ENCODE data around the gene ELAVL1.

The ELAVL1 gene

DNA sequence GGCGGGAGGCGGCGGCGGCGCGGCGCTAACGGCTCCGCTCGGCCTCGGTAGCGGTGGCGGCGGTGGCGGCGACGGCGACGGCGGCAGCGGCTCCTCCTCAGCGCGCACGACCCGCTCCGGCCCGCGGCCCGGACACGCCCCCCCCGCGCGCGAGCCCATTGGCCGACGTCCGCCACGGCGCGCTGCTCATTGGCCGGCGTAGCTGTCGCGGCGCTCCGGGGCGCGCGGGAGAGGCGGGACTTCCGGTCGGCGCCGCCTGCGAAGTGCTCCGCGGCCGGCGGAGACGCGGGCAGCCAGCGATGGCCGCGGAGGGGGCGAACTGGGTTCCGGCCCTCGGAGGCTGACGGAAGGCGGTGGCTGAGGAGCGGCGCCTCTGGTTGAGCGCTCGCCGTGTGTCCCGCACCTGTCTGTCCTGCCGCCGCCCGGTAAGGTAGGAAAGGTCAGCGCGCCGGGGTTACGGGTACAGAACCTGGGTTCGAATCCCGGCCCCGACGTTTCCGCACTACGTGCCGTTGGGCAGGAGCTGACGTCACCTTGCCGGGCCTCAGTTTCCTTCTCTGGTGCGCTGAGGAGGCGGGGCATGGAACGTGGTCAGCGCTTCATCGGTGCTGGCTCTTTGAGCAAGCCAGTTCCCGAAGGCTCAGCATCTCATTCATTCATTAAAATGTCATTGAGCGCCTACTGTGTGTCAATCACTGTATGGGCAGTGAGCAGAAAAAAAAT lies at the start of gene ELAVL1:
TSS of gene ELAVL1 (minus strand) at position 108 of the 723 bp plus-strand sequence. CDS start 13,826 bp downstream, outside the sequence.
- TF ChIP-seq, protein P1, sequence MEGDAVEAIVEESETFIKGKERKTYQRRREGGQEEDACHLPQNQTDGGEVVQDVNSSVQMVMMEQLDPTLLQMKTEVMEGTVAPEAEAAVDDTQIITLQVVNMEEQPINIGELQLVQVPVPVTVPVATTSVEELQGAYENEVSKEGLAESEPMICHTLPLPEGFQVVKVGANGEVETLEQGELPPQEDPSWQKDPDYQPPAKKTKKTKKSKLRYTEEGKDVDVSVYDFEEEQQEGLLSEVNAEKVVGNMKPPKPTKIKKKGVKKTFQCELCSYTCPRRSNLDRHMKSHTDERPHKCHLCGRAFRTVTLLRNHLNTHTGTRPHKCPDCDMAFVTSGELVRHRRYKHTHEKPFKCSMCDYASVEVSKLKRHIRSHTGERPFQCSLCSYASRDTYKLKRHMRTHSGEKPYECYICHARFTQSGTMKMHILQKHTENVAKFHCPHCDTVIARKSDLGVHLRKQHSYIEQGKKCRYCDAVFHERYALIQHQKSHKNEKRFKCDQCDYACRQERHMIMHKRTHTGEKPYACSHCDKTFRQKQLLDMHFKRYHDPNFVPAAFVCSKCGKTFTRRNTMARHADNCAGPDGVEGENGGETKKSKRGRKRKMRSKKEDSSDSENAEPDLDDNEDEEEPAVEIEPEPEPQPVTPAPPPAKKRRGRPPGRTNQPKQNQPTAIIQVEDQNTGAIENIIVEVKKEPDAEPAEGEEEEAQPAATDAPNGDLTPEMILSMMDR (IDR thresholded peaks at IDR 0.05; ENCODE audit: control insufficient read depth, extremely low read depth, insufficient read depth) = no peak
- peak within 1 kb of the TSS; percentile 83 for H3K4me3 ChIP-seq (ENCODE audit: low read depth, low read length)
- DNase-seq (ENCODE audit: low read depth) = no peak

- no peak for DNase-seq (ENCODE audit: low read depth)
- TF ChIP-seq, protein P1 (IDR thresholded peaks at IDR 0.05; ENCODE audit: control insufficient read depth, extremely low read depth, insufficient read depth) = no peak
- no peak overlapping the region for H3K4me3 ChIP-seq (ENCODE audit: low read depth, low read length)
Measured at GRCh38 chr19:8054169-8054568, 48.7 kb upstream of the ELAVL1 start.

- no peak for DNase-seq (ENCODE audit: low read depth)
- TF ChIP-seq, protein P1 (IDR thresholded peaks at IDR 0.05; ENCODE audit: control insufficient read depth, extremely low read depth, insufficient read depth) = no peak
- no peak within 1 kb of the TSS for H3K4me3 ChIP-seq (ENCODE audit: low read depth, low read length)
Measured at GRCh38 chr19:8052464-8052859, 47.0 kb upstream of the ELAVL1 start, which contains the start of gene CCL25. Gene CCL25, plus strand, starts transcription at chr19:8052760. Its CDS starts 290 bp downstream, at chr19:8053050.

GRCh38 chr19:8050274-8051096 lies 45.0 kb upstream of the ELAVL1 start:
- H3K4me3 ChIP-seq (ENCODE audit: low read depth, low read length) = no peak overlapping the region
- DNase-seq (ENCODE audit: low read depth) = no peak
- TF ChIP-seq, protein P1 (IDR thresholded peaks at IDR 0.05; ENCODE audit: control insufficient read depth, extremely low read depth, insufficient read depth) = no peak

GRCh38 chr19:8046569-8047165 lies 41.2 kb upstream of the ELAVL1 start:
- TF ChIP-seq, protein P1 (IDR thresholded peaks at IDR 0.05; ENCODE audit: control insufficient read depth, extremely low read depth, insufficient read depth) = no peak
- H3K4me3 ChIP-seq (ENCODE audit: low read depth, low read length) = no peak overlapping the region
- DNase-seq (ENCODE audit: low read depth) = no peak

DNA sequence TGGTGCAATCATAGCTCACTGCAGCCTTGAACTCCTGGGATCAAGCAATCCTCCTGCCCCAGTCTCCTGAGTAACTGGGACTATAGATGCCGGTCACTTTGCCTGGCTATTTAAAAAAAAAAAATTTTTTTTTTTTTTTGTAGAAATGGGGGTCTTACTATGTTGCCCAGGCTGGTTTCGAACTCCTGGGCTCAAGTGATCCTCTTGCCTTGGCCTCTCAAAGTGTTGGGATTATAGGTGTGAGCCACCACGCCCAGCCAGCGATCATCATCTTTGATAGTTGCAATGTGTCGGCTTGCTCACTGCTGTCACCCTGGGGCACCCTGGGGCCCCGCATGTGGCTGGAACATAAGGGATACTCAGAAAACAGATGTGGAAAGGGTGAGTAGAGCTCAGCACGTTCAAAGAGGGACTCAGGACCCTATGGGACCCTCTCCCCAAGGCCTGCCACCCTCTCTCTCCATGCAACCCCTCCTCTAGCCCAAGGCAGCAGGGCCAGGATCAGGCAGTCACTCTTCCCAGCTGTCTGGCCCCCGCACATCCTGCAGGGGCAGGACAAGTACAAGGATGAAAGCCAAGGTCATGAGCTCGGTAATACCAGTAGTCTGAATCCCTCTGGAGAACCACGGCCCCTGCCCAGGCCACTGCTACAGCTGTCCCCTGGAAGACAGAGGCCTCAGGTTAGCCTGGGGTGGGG lies 40.6 kb upstream of the ELAVL1 start:
- TF ChIP-seq, protein P1 (IDR thresholded peaks at IDR 0.05; ENCODE audit: control insufficient read depth, extremely low read depth, insufficient read depth) = no peak
- DNase-seq (ENCODE audit: low read depth) = no peak
- no peak overlapping the region for H3K4me3 ChIP-seq (ENCODE audit: low read depth, low read length)

Measured in LNCaP clone FGC (cell line).